Activated T-helper 17 cell treated with anti-CD3 and anti-CD28 coated beads, Interleukin-2, amount 50 U/mL, for 72 hours (primary cell): ENCODE results near the gene TC2N. TPM values are rescaled to one million over a fixed set of nuclear protein-coding genes. Genes with fewer than 3 reads are reported as not detected.

Source experiments
- ATAC-seq: fragments of 150-1000 bp; cut with Tn5 transposase; replicated peaks from 2 replicates; pipeline ENCODE4 v1.10.0; 2021; ENCODE audit warnings: mild to moderate bottlenecking, moderate library complexity
- H3K27ac Mint-ChIP-seq: one replicate; pipeline ENCODE4 v1.8.0; 2022; ENCODE audit warnings: mixed read lengths
- H3K27me3 Mint-ChIP-seq: one replicate; pipeline ENCODE4 v1.8.0; 2022; ENCODE audit warnings: mixed read lengths
- H3K36me3 Mint-ChIP-seq: one replicate; pipeline ENCODE4 v1.8.0; 2022; ENCODE audit warnings: low read depth, mild to moderate bottlenecking, mixed read lengths
- H3K4me1 Mint-ChIP-seq: one replicate; pipeline ENCODE4 v1.8.0; 2022; ENCODE audit warnings: mixed read lengths
- H3K4me3 Mint-ChIP-seq: one replicate; pipeline ENCODE4 v1.8.0; 2022; ENCODE audit warnings: mild to moderate bottlenecking, mixed read lengths
- H3K9me3 Mint-ChIP-seq: one replicate; pipeline ENCODE4 v1.8.0; 2022; ENCODE audit warnings: mixed read lengths
- total RNA-seq, 2 donors: library from RNA; stranded (reverse); gene quantifications; one replicate each; pipeline ENCODE4 v1.2.3, GENCODE V29; 2022

The TC2N gene
- total RNA-seq, 2 donors from 2014 or later: 39.2 to 81.2 TPM

DNA sequence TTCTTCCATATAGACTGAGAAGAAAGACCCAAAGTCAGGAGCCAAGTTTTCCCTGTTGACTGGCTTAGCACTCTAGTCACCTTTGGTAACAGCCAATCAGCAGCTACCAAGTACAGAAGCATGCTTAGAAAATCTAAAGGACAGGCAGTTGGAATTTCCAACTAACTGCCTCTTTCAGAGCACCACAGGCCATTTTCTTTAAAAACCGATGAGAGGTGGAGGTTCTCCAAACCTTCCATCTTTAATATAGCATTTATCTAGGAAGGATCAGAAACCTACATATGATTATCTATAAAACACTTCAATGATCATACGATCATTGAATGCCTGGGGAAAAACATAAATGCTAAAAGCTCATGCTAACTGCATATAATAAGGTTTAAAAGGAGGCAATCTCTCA lies 135.3 kb downstream of the TC2N start, which contains the start of gene CATSPERB:
Gene CATSPERB, minus strand, starts transcription at position 101 of the 400 bp plus-strand sequence. CDS start 2,607 bp downstream, outside the sequence.
- ATAC-seq: no peak
- Mint-ChIP-seq H3K4me1 (no peaks in the 10 kb centered on the region), H3K27ac (peak within 1 kb of the TSS; percentile 63), H3K27me3 (peaks cover 5% of the 10 kb centered on the region), H3K36me3 (no peaks in the 10 kb centered on the region), H3K9me3 (no peaks in the 10 kb centered on the region), H3K4me3 (no peak within 1 kb of the TSS)

DNA sequence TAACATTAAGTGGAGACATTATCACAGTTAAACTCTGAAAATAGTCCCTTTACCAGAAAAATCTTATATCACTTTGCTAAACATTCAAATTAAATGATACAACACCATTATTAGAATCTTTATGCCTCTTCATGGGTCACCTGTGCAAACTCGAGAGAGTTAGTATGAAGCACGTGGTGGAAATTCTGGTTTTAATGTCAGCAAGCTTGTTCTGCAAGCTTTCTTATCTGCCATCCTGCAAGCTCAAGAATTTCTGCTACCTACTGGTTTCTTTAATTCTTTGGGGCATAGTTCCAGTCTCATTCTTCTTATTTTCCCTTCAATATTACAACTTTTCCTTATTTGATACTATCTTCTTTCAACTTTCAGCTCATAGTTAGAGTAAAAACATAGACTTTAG lies 136.3 kb downstream of the TC2N start:
- Mint-ChIP-seq H3K4me1 (no peaks in the 10 kb centered on the region), H3K9me3 (no peaks in the 10 kb centered on the region), H3K27me3 (no peaks in the 10 kb centered on the region), H3K4me3 (no peak overlapping the region), H3K27ac (no peak overlapping the region), H3K36me3 (no peaks in the 10 kb centered on the region)
- ATAC-seq: no peak

DNA sequence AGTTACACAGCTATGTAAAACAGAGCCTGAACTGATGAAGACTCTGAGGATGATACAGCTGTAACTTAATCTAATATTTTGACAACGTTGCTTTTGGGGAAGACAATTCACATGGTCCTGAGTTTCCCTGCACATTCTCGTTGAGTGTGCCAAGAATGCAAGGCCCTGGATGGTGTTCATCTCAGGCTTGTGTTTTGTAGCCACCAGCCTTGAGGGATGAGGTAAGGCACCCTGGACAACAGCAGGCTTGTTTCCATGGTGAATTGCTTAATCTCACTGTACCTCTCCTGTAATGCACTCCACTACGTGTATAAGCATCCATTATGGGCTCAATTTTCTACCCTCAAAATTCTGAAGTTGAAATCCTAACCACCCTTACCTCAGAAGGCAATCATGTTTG lies 137.6 kb downstream of the TC2N start:
- Mint-ChIP-seq H3K4me1 (no peaks in the 10 kb centered on the region), H3K4me3 (no peak overlapping the region), H3K9me3 (no peaks in the 10 kb centered on the region), H3K27me3 (no peaks in the 10 kb centered on the region), H3K27ac (no peak overlapping the region), H3K36me3 (no peaks in the 10 kb centered on the region)
- ATAC-seq: no peak

Other genes starting within 250 kb of the TC2N start
- gene CATSPERB, start 135.4 kb downstream of the TC2N start, total RNA-seq: 1 to 10 TPM in 1 of 2 donors, under 1 TPM in 1; 0.52 to 2.5 TPM
- 1 to 10 TPM; 1.4 to 7.6 TPM for gene FBLN5, start 80.2 kb upstream of the TC2N start, total RNA-seq
- gene TRIP11, start 172.5 kb upstream of the TC2N start, total RNA-seq: 10 to 100 TPM; 38.5 to 39.8 TPM
- 10 to 100 TPM; 21.8 to 31.7 TPM for gene ATXN3, start 239.0 kb upstream of the TC2N start, total RNA-seq